GM12878 (cell line): ENCODE measurements around the gene ENOX1. TPM values are rescaled to one million over a fixed set of nuclear protein-coding genes. Genes with fewer than 3 reads are reported as not detected.

ENCODE experiments used
- ATAC-seq: fragments of 200-7000 bp; cut with Tn5 transposase; 3 replicates; pipeline ENCODE4 v1.9.1; 2020; ENCODE audit warnings: mild to moderate bottlenecking, moderate library complexity
- BruUV-seq: library from RNA; stranded (reverse); fragments of 400-500 nt; replicated peaks from 2 replicates; lab custom pipeline; 2021; lab: Mats Ljungman, UMichigan
- CTCF ChIA-PET: fragments of 300-600 bp; sonication (Branson Sonifier 250); formaldehyde crosslinking; extraction: SDS; loops from one replicate; lab custom pipeline; 2021; ENCODE audit warnings: inconsistent platforms; lab: Yijun Ruan, JAX
- POLR2A ChIA-PET: fragments of 350-600 bp; formaldehyde crosslinking; extraction: SDS; loops from one replicate; lab custom pipeline; 2021; ENCODE audit warnings: inconsistent platforms; lab: Charles Lee
- RAD21 ChIA-PET: fragments of 300-600 bp; sonication (Branson Sonifier 250); formaldehyde crosslinking; loops from one replicate; lab custom pipeline; 2023; ENCODE audit warnings: antibody characterized with exemption; ENCODE audit not compliant: unreplicated experiment; lab: Charles Lee
- SMC1A ChIA-PET: fragments of 300-600 bp; sonication (Branson Sonifier 250); formaldehyde crosslinking; loops from one replicate; lab custom pipeline; 2023; ENCODE audit not compliant: unreplicated experiment, uncharacterized antibody; lab: Charles Lee
- DNase-seq: peaks from one replicate; pipeline ENCODE4 v3.0.0-alpha.2; 2011; ENCODE audit warnings: low read depth, low spot score
- FAIRE-seq: peaks from 3 replicates; lab custom pipeline; 2011; peaks lifted over from hg19 to GRCh38; lab: Jason Lieb, UNC
- H2AFZ ChIP-seq: 2 replicates; pipeline ENCODE4 v1.6.0; 2011; ENCODE audit warnings: low read depth, low read length, control low read depth; ENCODE audit not compliant: control insufficient read depth
- H3K27ac ChIP-seq: 2 replicates; pipeline ENCODE4 v1.5.1; 2011; ENCODE audit warnings: control low read depth; ENCODE audit not compliant: control insufficient read depth, insufficient read depth
- H3K27me3 ChIP-seq, 2 experiments: replicated peaks in 1 of 2; 2 replicates each; pipeline versions ENCODE4 v1.6.0 to v1.6.1; 2011; ENCODE audit warnings: low read length in 1 of 2; ENCODE audit not compliant: control insufficient read depth in 2 of 2, insufficient read depth in 2 of 2
- H3K36me3 ChIP-seq, 2 experiments: 2 replicates each; pipeline ENCODE4 v1.5.1; 2011; ENCODE audit warnings: low read length in 1 of 2; ENCODE audit not compliant: control insufficient read depth in 2 of 2, insufficient read depth in 2 of 2
- H3K4me1 ChIP-seq: 2 replicates; pipeline ENCODE4 v1.6.1; 2011; ENCODE audit warnings: mild to moderate bottlenecking, low read length, moderate library complexity, mixed read lengths; ENCODE audit not compliant: control insufficient read depth, insufficient read depth
- H3K4me2 ChIP-seq: 2 replicates; pipeline ENCODE4 v1.6.0; 2011; ENCODE audit warnings: control low read depth; ENCODE audit not compliant: control insufficient read depth, insufficient read depth
- H3K4me3 ChIP-seq: fragments of 200-600 bp; sonication (generic); 2 replicates; pipeline ENCODE4 v1.5.1; 2016
- H3K79me2 ChIP-seq: 2 replicates; pipeline ENCODE4 v1.6.0; 2011; ENCODE audit warnings: low read length; ENCODE audit not compliant: control insufficient read depth, insufficient read depth
- H3K9ac ChIP-seq: 2 replicates; pipeline ENCODE4 v1.8.0; 2011; ENCODE audit warnings: low read length, control low read depth, mixed read lengths; ENCODE audit not compliant: control insufficient read depth, insufficient read depth
- H3K9me3 ChIP-seq: replicated peaks from 3 replicates; pipeline ENCODE4 v1.5.1; 2011; ENCODE audit warnings: mild to moderate bottlenecking, low read length; ENCODE audit not compliant: control insufficient read depth, insufficient read depth
- H4K20me1 ChIP-seq: 2 replicates; pipeline ENCODE4 v1.6.0; 2011; ENCODE audit not compliant: control insufficient read depth, insufficient read depth
- CREM ChIP-seq: IDR thresholded peaks from 2 replicates; pipeline ENCODE4 v1.6.1; 2014; ENCODE audit warnings: antibody characterized with exemption, low read depth
- GABPA ChIP-seq: IDR thresholded peaks from 2 replicates; pipeline ENCODE4 v1.6.1; 2014; ENCODE audit warnings: antibody characterized with exemption, low read depth, mild to moderate bottlenecking, inconsistent platforms
- NBN ChIP-seq: fragments of 450-650 bp; IDR thresholded peaks from 2 replicates; pipeline ENCODE4 v1.6.1; 2016
- NFYB ChIP-seq: IDR thresholded peaks from 2 replicates; pipeline ENCODE4 v1.6.1; 2011; ENCODE audit warnings: low read depth, mild to moderate bottlenecking, low read length, improper control_type of control experiment, moderate library complexity; ENCODE audit not compliant: insufficient read depth
- POLR2AphosphoS5 ChIP-seq: IDR thresholded peaks from 2 replicates; pipeline ENCODE4 v1.6.1; 2011; ENCODE audit warnings: mild to moderate bottlenecking, low read length, inconsistent platforms
- SMAD1 ChIP-seq: fragments of 450-650 bp; IDR thresholded peaks from 2 replicates; pipeline ENCODE4 v1.6.1; 2018; ENCODE audit warnings: mild to moderate bottlenecking, low read depth; ENCODE audit not compliant: partially characterized antibody
- SPI1 ChIP-seq: IDR thresholded peaks from 2 replicates; pipeline ENCODE4 v1.6.1; 2011; ENCODE audit warnings: low read depth, mild to moderate bottlenecking, low read length, moderate library complexity, borderline replicate concordance; ENCODE audit not compliant: insufficient read depth
- SUZ12 ChIP-seq: fragments of 200-600 bp; sonication (generic); IDR thresholded peaks from one replicate; pipeline ENCODE4 v1.6.1; 2018; ENCODE audit warnings: antibody characterized with exemption, mild to moderate bottlenecking; ENCODE audit not compliant: unreplicated experiment
- ZNF207 ChIP-seq: fragments of 450-650 bp; IDR thresholded peaks from 2 replicates; pipeline ENCODE4 v1.6.1; 2014; ENCODE audit warnings: antibody characterized with exemption, mild to moderate bottlenecking, borderline replicate concordance
- ZNF274 ChIP-seq: IDR thresholded peaks from one replicate; pipeline ENCODE4 v1.8.0; 2011; ENCODE audit not compliant: insufficient read length, insufficient read depth
- ZZZ3 ChIP-seq: IDR thresholded peaks from 2 replicates; pipeline ENCODE4 v1.6.1; 2011; ENCODE audit warnings: low read depth; ENCODE audit not compliant: control insufficient read depth, insufficient read length
- WGBS: methylation state at CpG from one replicate; pipeline ENCODE4 v1.1.6; 2016; ENCODE audit warnings: low lambda C conversion rate; ENCODE audit not compliant: insufficient replicate concordance, insufficient coverage; ENCODE audit errors: missing lambda C conversion rate; 5-methylcytosine and 5-hydroxymethylcytosine counted together
- in situ Hi-C: fragments of 300-500 bp; cut with MboI; formaldehyde crosslinking; loops from 9 replicates; pipeline ENCODE4 v1.14.3; 2018; ENCODE audit warnings: mixed read lengths
- intact Hi-C: fragments of 100-400 bp; cut with micrococcal nuclease; formaldehyde crosslinking; loops from one replicate; pipeline ENCODE4 v1.14.2; 2022; ENCODE audit not compliant: unreplicated experiment
- polyA plus RNA-seq, 11 experiments: library from polyadenylated mRNA; depleted of rRNA in 4 of 11; unstranded in 6 of 11; stranded (reverse) in 5 of 11; fragments of >200 nt; fragmentation: Nextera tagmentation in 4 of 11; fragmentation: Illumina TruSeq in 1 of 11; extraction: Ambion mirVana in 4 of 11; extraction: Trizol in 1 of 11; gene quantifications; 1 replicate in 1 of 11; 2 replicates in 10 of 11; pipeline versions ENCODE4 v1.2.1 to v1.2.3, GENCODE V29; 2011 to 2016; ENCODE audit warnings: inconsistent platforms in 2 of 11, missing spikeins in 2 of 11, low read depth in 1 of 11
- total RNA-seq, 4 experiments: library from RNA; depleted of rRNA in 3 of 4; stranded (reverse); fragments of >200 nt in 3 of 4; fragmentation: Illumina TruSeq in 1 of 4; extraction: Trizol in 1 of 4; gene quantifications; 2 replicates each; pipeline versions ENCODE4 v1.2.1 to v1.2.3, GENCODE V29; 2013 to 2021
- TF ChIP-seq, protein P1 (sequence below): fragments of 450-650 bp; IDR thresholded peaks from 2 replicates; pipeline ENCODE4 v1.6.1; 2014; ENCODE audit warnings: mild to moderate bottlenecking

Gene ENOX1
- total and polyA plus RNA-seq, 10 of the 15 experiments (the other 5 are each of a cell fraction or from before 2014, with no cell fraction given): 0.11 to 0.26 (median 0.15) TPM

DNA sequence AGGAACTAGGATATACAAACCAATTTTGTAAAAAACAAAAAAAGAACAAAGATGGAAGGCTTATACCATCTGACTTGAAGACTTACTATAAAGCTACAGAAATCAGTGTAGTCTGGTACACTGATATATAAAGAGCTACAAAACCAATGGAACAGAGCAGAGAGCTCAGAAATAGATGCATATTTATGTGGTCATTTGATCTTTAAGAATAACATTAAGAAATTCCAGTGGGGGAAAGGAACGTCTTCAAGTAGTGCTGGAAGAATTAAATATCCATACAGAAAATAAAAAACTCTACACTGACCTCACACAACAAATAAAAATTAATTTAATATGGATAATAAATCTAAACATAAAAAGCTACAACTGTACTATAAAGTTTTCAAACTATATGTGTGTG is 317.0 kb downstream of the ENOX1 start:
- Histone ChIP-seq H4K20me1 (no peaks in the 10 kb centered on the region), H3K9me3 (no peaks in the 10 kb centered on the region), H3K9ac (no peak overlapping the region), H3K4me3 (no peak overlapping the region), H3K4me2 (no peak overlapping the region), H3K27me3 (no peaks in the 10 kb centered on the region), H3K36me3 (no peaks in the 10 kb centered on the region), H3K79me2 (no peaks in the 10 kb centered on the region), H3K27ac (no peak overlapping the region)
- no peak for ATAC-seq
- DNase-seq: no peak
- CTCF ChIA-PET: no interaction called here
- BruUV-seq: no TSS peak
- no peak for FAIRE-seq
- RAD21 ChIA-PET: no interaction called here
- POLR2A ChIA-PET: no interaction called here
- SMC1A ChIA-PET: interaction anchor here (0.6 to 1.4 kb wide), 2 partner anchors 15 to 494 kb away, joined by 3 to 4 read pairs; no protein-coding TSS in a partner anchor
- in situ Hi-C loops: no loop called here
- no peak for TF ChIP-seq ZNF207
- TF ChIP-seq POLR2AphosphoS5: no peak
- no peak for TF ChIP-seq GABPA
- TF ChIP-seq NBN: no peak
- no peak for TF ChIP-seq CREM
- TF ChIP-seq SMAD1: no peak
- TF ChIP-seq ZZZ3: no peak
- no peak for TF ChIP-seq SUZ12
- TF ChIP-seq NFYB: no peak
- TF ChIP-seq ZNF274: no peak
- TF ChIP-seq SPI1: no peak
- TF ChIP-seq, protein P1, sequence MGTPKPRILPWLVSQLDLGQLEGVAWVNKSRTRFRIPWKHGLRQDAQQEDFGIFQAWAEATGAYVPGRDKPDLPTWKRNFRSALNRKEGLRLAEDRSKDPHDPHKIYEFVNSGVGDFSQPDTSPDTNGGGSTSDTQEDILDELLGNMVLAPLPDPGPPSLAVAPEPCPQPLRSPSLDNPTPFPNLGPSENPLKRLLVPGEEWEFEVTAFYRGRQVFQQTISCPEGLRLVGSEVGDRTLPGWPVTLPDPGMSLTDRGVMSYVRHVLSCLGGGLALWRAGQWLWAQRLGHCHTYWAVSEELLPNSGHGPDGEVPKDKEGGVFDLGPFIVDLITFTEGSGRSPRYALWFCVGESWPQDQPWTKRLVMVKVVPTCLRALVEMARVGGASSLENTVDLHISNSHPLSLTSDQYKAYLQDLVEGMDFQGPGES: no peak
- TF ChIP-seq, all 136 proteins: peak for 0
- Histone ChIP-seq H2AFZ (no peak overlapping the region), H3K4me1 (no peaks in the 10 kb centered on the region)
- intact Hi-C loops: no loop called here
- WGBS: 28% methylated on average over 1 of the region's 1 CpG
